COLO668 (cell line): ENCODE measurements around the gene CHGA.

ENCODE experiments used
- DNase-seq: peaks from one replicate; lab custom pipeline; 2025; ENCODE audit not compliant: unreplicated experiment; lab: John Stamatoyannopoulos, UW

Gene CHGA

DNA sequence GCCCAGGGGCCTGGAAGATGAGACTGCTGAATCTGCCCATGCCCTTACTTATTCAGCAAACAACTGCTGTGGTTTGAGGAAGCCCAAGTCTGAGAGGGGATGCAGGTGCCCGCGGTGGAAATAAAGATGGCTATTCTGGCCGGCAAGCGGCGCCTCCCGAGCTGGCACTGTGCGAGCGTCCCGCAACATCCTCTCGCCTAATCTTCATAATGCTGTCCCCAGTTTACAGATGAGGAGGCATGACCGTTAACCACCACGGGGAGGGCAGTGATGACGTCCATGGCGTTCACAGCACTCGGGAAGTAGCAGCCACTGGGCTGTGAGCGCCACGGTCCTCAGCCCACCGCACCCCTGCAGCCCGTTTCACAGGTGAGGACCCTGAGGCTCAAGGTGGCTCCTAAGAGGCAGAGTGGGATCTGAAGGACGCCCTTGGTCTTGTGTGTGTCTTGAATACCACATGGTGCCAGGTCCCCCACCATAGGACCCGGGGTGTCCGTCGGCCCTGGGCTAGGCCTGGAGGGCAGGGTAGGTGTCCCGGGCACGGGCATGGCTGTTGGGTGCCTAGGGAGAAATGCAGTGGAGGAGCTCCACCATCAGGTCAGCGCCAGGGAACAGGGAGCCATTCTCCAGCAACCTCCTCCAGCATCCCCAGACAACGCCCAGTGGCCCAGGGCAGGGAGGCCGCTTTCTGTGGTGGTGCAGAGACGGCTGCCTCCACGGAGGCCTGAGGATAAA is 20.2 kb downstream of the CHGA start:
- no peak for DNase-seq

DNA sequence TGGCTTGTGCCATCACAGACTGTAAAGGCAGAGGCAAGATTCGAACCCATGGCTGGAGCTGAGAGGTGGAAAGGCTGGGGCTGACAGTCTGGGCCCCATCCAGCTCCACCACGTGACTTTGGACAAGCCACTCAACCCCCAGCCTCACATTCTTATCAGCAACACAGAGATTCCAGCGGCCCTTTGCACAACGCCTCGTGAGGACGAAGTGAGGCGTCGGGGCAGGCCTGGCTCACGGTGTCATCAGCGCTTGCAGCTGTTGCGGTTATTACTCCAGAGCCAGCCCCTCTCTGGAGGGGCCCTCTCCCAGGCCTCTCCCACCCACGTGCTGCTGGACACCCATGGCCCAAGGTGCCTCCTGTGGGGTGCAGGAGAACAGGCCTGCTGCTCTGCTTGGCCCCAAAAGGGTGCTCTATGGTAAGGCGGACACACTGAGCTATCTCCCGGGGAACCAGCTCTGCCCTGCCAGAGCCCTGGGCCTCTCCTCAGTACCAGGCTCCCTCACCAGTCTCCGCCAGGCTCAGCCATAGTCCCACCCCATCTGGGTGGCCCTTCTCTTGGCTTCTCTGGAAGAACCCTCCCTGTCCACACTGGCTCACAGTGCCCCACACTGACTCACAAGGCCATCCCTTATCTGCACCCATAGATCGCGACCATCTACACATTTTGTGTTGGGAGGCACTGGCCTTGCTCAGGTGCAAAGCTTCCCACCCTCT is 21.1 kb downstream of the CHGA start:
- DNase-seq, result no peak

- DNase-seq, result peak; percentile 96
These were observed 22.0 kb downstream of the CHGA start for GRCh38 chr14:92944976-92945375.

DNA sequence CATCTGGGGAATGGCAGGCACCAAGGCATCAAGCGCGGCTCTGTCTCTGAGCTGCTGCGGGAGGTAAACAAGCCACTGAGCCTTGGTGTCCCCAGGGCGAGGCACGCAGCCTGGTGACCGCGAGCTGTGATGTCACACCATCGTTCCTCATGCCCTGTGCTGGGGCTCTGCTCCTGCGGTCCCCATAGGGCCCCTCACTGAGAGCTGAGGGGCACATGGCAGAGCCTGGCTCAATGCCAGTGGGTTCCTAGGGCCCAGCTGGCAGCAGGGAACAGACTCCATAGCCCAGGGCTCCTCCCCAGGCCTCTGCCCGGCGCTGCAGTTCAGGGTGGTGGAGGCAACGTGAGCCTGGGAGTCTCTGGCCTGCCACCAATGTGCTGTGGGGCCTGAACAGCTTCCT is 22.6 kb downstream of the CHGA start:
- DNase-seq, result peak; percentile 90

GRCh38 chr14:92945959-92946846 is 23.3 kb downstream of the CHGA start:
- DNase-seq, result peak; percentile 90

DNA sequence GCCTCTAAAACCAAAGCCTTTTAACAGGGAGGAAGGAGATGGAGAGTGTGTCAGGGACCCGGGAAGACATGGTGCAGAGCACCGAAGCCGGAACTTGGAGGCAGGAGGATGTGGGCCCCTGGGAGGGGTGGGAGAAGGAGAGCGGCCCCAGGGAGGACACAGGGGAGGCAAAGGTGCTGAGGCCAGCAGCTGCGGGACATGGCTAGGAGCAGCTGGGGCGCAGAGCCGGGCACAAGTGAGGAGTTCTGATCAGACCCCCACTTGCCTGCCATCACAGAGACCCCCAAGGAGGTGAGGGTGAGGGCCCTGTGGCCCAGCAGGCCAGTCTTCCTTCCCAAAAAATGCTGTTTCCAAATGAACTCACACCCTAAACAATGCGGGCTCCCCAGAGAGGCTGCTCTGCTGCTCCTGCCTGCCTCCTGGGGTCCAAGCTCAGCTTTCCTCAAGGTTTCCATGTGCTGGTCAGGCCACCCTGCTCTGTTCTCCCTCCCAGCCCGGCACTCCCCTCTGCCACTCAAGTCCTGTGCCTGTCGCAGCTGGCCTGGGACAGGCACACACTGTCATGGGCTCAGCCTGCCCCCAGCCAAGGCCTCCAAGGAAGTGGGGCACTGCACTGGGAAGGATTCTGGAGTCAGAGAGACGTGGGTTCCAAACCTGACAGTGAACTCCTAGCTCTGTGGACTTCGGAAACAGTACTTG is 24.0 kb downstream of the CHGA start:
- no peak for DNase-seq

GRCh38 chr14:92948647-92949046 is 25.7 kb downstream of the CHGA start:
- no peak for DNase-seq

DNA sequence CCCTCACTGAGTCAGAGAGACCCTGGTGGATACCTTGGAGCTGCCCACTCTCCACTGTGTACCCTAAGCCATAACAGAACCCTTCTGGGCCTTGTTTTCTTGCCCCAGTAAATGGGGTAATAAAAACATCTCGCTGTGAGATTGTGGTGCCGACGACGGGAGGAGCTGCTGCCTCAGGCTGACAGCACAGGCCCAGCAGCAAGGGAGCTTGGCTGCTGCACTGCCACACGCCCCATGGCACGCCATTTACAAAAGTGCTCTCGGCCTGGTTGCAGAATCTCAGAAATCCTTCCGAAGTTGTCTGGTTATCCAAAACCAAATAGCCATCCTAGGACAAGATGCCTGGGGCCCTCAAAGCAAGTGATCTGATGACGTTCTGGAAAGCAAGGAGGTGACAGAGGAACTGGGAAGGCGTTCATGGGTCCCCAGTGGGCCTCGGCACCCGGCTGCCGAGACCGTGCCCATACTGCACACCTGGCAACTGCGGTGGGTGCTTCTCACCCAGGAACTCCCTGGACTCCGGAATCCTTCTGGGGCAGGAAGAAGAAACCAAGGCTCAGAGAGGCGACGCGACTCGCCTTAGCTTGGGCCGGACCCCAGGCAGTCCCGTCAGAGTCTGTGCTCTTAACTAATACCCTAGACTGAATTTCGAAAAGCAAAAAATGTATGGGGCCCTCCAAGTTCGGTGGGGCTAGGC is 26.7 kb downstream of the CHGA start:
- DNase-seq, result no peak

DNA sequence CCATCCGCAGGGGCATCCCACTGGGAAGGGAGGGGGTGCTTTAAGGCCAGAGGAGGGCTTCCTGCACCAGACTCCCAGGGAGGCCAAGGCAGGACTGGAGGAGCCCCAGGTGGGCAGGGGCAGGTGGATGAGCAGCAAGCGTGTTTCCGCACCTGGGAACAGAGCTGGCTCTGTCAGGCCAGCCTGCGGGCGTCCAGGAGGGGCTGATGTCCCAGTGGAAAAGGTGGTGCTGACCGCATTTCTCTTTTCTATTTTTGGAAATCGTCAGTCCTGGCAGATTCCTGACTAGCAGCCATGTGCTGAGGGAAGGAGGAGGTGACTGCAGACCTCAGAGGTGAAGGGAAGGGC is 27.2 kb downstream of the CHGA start:
- no peak for DNase-seq

- no peak for DNase-seq
These were observed 27.8 kb downstream of the CHGA start for GRCh38 chr14:92950773-92951172.

DNA sequence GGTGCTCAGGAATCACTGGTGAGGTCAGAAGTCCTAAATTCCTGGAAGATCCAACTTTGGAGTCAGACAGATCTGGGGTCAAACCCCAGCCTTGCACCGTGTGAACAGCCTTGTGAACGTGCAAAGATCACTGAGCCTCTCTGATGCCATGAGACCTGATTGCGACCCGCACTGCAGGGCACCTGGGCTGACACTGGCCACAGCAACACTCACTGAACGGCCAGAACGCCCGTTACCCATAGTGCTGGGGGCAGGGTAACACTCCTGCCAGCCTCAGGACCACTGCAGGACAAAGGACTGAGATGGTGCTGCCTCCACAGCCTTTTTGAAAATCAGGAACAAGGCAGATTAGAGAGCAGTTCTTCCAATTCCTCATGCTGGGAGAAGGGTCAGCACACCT is 28.3 kb downstream of the CHGA start:
- DNase-seq, result no peak

DNA sequence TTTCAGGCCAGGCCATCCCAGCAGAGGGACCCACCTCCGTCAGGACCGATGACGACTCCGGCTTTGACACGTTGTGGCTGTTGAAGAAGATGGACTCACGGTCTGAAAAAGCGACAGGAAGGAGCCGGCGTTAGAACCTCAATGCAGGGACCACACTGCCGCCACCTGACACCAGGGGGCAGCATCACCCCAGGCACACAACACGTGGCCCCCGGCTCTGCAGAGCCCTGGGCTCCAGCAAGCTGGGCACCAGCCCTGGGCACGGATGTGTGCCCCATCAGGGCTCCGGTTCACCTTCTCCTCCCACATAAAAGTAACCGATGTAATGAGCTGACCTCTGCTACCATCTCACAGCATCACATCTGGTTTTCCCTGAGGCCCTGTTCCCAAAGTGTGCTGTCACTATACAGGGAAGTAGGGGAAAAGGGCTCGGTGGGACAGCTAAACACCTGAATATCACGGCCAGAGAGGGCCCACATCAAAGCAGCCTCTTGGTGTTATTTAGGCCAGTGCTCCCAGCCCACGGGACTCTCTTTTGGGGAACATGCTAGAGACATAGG is 29.0 kb downstream of the CHGA start:
- DNase-seq, result peak; percentile 88

GRCh38 chr14:92952481-92953298 is 29.7 kb downstream of the CHGA start:
- DNase-seq, result no peak

- DNase-seq, result no peak
These were observed 30.6 kb downstream of the CHGA start for GRCh38 chr14:92953526-92953925.

DNA sequence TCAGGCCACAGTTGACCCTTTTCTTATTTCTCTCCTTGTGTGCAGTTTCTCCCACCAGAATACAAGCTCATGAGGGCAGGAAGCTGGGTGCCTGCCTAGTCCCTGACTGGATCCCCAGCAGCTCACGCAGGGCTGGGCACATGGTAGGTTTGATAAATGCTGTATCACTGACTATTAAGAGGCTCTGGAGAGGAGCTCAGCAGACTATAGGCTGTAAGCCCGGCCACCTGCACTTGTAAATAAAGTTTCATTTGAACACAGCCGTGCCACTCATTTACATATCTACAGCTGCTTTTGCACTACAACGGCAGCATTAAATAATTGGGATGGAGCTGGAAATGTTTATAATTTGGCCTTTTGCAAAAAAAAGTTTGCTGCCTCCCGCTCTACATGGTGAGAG is 32.0 kb downstream of the CHGA start:
- DNase-seq, result no peak

DNA sequence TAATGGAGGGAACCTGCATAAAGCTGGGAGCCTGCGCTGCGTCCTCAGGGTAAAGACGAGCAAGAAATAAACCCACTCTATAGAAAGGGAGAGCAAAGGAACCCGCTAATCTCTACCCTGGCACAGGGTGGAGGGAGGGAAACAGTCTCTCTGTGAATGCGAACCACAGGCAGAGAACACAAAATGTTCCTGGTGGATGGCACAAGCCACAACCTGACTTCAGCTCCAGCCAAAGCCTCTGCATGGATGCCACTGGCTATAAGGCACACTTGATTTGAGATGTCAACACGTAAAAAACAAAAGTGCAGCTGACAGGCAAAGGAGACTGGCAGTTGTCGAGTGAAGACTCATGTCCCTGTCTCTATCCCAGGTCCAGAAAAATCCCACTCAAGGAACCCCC is 32.4 kb downstream of the CHGA start:
- no peak for DNase-seq

- peak; percentile 86 for DNase-seq
These were observed 34.0 kb downstream of the CHGA start for GRCh38 chr14:92956961-92957360.

- peak; percentile 87 for DNase-seq
These were observed 35.6 kb downstream of the CHGA start for GRCh38 chr14:92958373-92959188.

DNA sequence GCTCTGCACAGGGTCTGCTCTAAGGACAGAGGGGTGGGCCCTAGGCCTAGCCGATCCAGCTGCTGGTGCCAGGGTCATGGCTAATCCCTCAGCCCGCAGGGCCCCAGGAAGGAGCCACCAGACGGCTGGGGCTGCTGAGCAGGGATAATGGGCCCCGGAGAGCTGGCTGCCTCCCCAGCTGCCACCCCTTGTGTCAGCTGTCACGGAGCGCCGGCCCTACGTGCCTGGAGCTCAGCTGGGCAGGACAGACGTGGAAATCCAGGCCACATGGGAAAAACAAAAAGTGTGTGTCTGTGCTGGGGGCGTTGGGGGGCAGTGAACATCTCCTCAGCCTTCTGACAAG is 36.2 kb downstream of the CHGA start:
- peak; percentile 90 for DNase-seq
